Dedifferentiated amniotic fluid mesenchymal stem cell (primary cell): ENCODE measurements around the gene ZSCAN12.
"Not testable (repeated sequence)": the region's sequence is repeated elsewhere in the genome, so short reads cannot be mapped to it uniquely, and the experiment has no call there.

Experiments
- DNase-seq: peaks from one replicate; pipeline ENCODE4 v3.0.0-alpha.2; 2016; ENCODE audit errors: extremely low spot score

Gene ZSCAN12

GRCh38 chr6:28393912-28394662, 5.5 kb downstream of the ZSCAN12 start:
- DNase-seq = no peak

GRCh38 chr6:28390688-28391087, 8.9 kb downstream of the ZSCAN12 start:
- no peak for DNase-seq

- DNase-seq = no peak
Observed at GRCh38 chr6:28384143-28384533, 15.4 kb downstream of the ZSCAN12 start.

GRCh38 chr6:28383235-28384142, 16.1 kb downstream of the ZSCAN12 start:
- DNase-seq = peak; percentile 50

- no peak for DNase-seq
Observed at GRCh38 chr6:28380381-28380780, 19.2 kb downstream of the ZSCAN12 start.

DNA sequence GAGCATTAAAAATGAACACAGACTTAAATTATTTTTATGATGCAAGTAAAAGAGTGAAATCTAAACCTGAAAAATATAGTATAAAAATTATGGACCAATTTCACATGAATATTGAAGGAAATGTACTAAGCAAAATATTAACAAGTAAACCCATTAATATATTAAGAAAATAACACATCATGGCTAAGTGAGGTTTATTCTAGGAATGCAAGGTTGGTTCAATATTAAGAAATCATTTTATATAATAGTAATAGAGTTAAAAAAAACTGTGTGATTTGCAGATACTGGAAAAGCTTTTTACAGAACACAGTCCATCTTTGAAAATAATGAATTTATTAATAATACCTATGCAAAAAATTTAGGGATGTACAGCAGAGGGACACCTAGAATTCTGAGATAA, 20.9 kb downstream of the ZSCAN12 start:
- no peak for DNase-seq

DNA sequence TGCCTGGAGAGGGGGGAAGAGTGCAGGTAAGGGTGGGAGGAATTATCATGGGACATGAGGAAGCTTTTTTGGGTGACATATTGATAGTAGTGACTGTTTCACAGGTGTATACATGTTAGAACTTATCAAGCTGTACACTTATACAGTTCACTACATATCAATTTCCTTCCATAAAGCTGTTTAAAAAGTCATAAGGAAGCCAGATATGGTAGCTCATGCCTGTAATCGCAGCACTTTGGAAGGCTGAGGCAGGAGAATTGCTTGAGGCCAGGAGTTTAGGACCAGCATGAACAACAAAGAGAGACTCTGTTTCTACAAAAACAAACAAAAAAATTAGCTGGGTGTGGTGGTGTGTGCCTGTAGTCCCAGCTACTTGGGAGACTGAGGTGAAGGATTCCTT, 21.7 kb downstream of the ZSCAN12 start:
- no peak for DNase-seq

GRCh38 chr6:28373925-28374324, 25.6 kb downstream of the ZSCAN12 start:
- DNase-seq = no peak

- no peak for DNase-seq
Observed at GRCh38 chr6:28371706-28372451, 27.7 kb downstream of the ZSCAN12 start.

DNA sequence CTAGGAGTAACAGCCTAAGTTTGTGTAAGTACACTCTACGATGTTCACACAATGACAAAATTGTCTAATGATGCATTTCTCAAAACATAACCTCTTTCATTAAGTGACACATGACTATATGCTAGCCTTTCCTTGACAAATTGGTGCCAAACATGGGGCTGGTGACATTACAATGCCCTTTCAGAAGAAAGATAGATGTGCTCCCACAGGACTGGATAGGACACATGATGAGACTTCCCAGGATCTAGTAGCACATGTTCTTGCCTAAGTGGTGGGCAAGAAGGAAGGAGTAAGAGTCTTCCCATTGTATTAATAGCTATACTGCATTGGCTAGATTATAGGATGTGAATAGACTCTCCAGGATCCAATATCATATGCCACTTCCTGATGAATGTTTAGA, 28.3 kb downstream of the ZSCAN12 start:
- DNase-seq = no peak

DNA sequence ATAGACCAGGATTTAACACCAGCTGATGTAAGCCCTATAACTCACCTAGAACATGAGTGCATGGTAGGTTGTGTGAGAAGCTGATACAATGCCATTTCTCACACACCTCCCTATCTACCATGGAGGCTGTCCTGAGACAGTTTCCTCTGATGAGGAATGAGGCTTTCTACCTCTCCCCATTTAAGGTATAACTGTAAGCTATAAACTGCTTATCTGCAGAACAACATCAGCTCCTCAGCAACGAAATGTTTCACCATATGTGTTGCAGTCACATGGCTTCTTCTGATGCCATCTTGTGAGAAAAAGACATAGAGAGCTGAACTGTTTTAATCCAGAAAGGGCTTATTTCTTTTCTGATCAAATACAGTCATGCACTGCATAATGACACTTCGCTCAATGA, 29.1 kb downstream of the ZSCAN12 start:
- no peak for DNase-seq

- DNase-seq = no peak
Observed at GRCh38 chr6:28369463-28369862, 30.1 kb downstream of the ZSCAN12 start.

- no peak for DNase-seq
Observed at GRCh38 chr6:28368522-28368921, 31.0 kb downstream of the ZSCAN12 start.

DNA sequence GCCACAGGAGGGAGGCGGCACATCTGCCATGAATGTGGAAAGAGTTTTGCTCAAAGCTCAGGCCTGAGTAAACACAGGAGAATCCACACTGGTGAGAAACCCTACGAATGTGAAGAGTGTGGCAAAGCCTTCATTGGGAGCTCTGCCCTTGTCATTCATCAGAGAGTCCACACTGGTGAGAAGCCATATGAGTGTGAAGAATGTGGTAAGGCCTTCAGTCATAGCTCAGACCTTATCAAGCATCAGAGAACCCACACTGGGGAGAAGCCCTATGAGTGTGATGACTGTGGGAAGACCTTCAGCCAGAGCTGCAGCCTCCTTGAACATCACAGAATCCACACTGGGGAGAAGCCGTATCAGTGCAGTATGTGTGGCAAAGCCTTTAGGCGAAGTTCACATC, 34.0 kb downstream of the ZSCAN12 start:
- not testable (repeated sequence) for DNase-seq

DNA sequence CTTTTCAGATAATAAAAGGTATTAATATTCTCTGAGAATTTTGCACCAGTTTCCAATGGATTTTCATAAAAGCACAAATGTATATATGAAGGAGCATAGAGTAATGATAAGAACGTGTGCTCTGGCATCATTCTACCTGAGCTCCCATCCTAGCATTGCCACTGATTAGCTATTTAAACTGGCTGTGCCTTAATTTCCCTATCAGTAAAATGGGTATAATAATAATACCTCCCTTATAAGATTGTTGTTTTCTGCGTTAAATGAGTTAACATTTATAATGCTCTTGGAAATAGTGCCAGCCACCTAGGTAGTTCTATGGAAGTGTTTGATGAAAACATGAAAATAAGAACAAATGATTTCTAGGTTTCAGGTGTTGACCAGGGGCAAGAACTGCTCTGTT, 38.6 kb downstream of the ZSCAN12 start:
- no peak for DNase-seq

GRCh38 chr6:28359562-28359961, 40.0 kb downstream of the ZSCAN12 start:
- DNase-seq = not testable (repeated sequence)

DNA sequence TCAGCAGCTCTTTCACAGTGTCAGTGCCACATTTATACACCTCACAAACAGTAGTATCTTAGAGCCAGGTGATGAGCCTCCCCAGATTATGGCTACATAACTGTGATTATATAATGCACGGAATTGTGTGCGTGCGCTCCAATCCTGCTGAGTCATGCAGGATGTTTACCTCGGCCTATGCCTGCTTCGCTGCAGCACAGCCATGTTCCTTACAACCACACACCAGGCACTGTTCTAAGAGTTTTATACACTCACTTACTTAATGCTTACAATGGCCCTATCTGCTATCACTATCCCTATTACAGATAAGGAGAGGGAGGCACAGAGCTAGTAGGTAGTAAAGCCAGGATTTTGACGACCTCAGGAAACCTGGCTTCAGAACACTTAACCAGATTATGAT, 42.5 kb downstream of the ZSCAN12 start:
- no peak for DNase-seq

DNA sequence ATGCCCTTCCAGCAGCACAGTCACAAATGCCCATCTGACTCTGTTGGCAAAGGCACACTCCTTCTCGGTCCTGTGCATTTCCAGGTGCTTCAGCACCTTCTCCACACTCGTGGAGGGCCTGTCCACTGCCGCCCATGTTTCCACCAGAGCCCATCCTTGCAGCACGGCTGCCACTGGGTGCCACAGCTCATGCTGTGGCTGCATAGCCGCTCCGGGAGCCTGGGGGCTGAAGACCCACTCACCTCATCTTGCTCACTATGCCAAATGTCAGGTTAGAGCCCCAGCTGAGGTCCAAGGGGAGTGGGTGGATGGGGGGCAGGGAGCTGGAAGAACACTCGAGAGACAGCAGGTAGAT, 42.9 kb downstream of the ZSCAN12 start:
- DNase-seq = no peak

DNA sequence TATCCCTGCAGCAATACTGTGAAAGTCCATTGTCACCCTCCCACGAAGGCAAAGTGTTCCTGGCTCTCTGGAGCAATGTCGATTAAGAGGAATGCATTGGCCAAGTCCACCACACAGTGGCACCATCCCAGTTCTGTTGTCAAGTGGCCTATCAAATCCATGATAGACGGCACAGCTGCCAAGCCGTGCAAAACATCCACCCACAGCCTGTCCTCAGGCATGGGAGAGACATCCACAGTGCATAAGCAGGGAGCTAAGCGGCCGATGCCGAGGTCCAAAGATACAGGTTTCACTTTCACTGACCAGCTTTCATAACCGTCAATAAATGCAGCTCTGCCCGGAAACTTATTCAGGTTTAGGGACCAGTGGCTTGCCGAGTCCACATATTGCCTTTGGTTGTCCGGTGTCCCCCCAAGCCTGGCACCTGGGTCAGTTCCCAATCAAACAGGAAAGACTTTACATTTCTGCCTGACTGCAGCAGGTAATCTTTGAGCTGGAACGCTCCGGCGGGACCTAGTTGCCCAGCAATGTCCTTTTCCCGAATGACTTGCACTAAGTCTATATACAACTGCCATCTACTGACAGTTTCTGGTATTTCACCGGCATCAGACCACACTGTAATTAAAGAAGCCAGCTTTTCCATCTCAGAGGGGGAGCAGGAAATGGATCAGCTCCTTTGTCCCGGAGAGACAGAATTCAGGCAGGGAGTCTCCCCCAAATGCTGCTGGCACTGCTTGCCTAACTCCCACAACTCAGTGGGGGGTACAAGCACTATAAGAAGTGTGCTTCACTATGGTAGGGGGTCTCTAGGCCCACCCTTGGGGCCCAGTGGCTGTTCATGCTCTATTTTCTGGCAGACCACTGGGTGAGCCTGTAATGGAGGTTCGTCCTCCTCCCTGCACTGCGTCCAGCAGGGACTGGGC, 43.5 kb downstream of the ZSCAN12 start:
- peak; percentile 94 for DNase-seq

GRCh38 chr6:28354688-28355554, 44.6 kb downstream of the ZSCAN12 start:
- DNase-seq = no peak
